ENCODE results near the gene NFKB2.

GRCh38 chr10:102394079-102394800, 1.3 kb upstream of the NFKB2 start:
- TF ChIP-seq CTCF (IDR thresholded peaks at IDR 0.05) (peak; percentile 98), ZFX (IDR thresholded peaks at IDR 0.05; ENCODE audit: borderline replicate concordance) (no peak)

Measured in 22Rv1 (cell line).